GM18858 (cell line): ENCODE data around the gene GPR33.
"Not testable (repeated sequence)": the region's sequence is repeated elsewhere in the genome, so short reads cannot be mapped to it uniquely, and the experiment has no call there.

Experiments
- ATAC-seq: cut with Tn5 transposase; IDR thresholded peaks from one replicate; pipeline ENCODE4 v1.9.1; 2021; ENCODE audit not compliant: unreplicated experiment

GPR33 gene

GRCh38 chr14:31487886-31488285, at the start of gene GPR33:
Gene GPR33 (minus strand): TSS chr14:31488039. CDS start chr14:31483965, 4,074 bp downstream.
- no peak for ATAC-seq

GRCh38 chr14:31536201-31536960, 48.5 kb upstream of the GPR33 start:
- ATAC-seq: no peak

- no peak for ATAC-seq
Observed at GRCh38 chr14:31530136-31530535, 42.3 kb upstream of the GPR33 start.

GRCh38 chr14:31529053-31529452, 41.2 kb upstream of the GPR33 start:
- no peak for ATAC-seq

- ATAC-seq: no peak
Observed at GRCh38 chr14:31527546-31527945, 39.7 kb upstream of the GPR33 start.

- no peak for ATAC-seq
Observed at GRCh38 chr14:31527087-31527486, 39.2 kb upstream of the GPR33 start.

- ATAC-seq: no peak
Observed at GRCh38 chr14:31510855-31511254, 23.0 kb upstream of the GPR33 start.

- ATAC-seq: no peak
Observed at GRCh38 chr14:31510222-31510621, 22.4 kb upstream of the GPR33 start.

GRCh38 chr14:31508135-31508534, 20.3 kb upstream of the GPR33 start:
- no peak for ATAC-seq

- ATAC-seq: no peak
Observed at GRCh38 chr14:31505411-31505810, 17.6 kb upstream of the GPR33 start.

- no peak for ATAC-seq
Observed at GRCh38 chr14:31501870-31502269, 14.0 kb upstream of the GPR33 start.

- ATAC-seq: no peak
Observed at GRCh38 chr14:31492759-31493498, 5.1 kb upstream of the GPR33 start.

GRCh38 chr14:31489691-31490090, 1.9 kb upstream of the GPR33 start:
- ATAC-seq: peak; percentile 75

GRCh38 chr14:31486764-31487163, 1.1 kb downstream of the GPR33 start:
- no peak for ATAC-seq

- no peak for ATAC-seq
Observed at GRCh38 chr14:31484754-31485153, 3.1 kb downstream of the GPR33 start.

- no peak for ATAC-seq
Observed at GRCh38 chr14:31480156-31480555, 7.7 kb downstream of the GPR33 start.

- ATAC-seq: no peak
Observed at GRCh38 chr14:31479027-31479426, 8.8 kb downstream of the GPR33 start.

- ATAC-seq: no peak
Observed at GRCh38 chr14:31477248-31477647, 10.6 kb downstream of the GPR33 start.

GRCh38 chr14:31476131-31476866, 11.5 kb downstream of the GPR33 start:
- ATAC-seq: no peak

- no peak for ATAC-seq
Observed at GRCh38 chr14:31466554-31466953, 21.3 kb downstream of the GPR33 start.

- ATAC-seq: no peak
Observed at GRCh38 chr14:31465111-31465510, 22.7 kb downstream of the GPR33 start.

GRCh38 chr14:31462450-31462849, 25.4 kb downstream of the GPR33 start:
- not testable (repeated sequence) for ATAC-seq
